K562 (cell line): ENCODE data around the gene DGCR6L.

ENCODE experiments used
- EZH2 ChIP-seq: IDR thresholded peaks from 2 replicates; pipeline ENCODE4 v1.6.1; 2012; ENCODE audit warnings: low read depth, mild to moderate bottlenecking, inconsistent platforms, low read length, borderline replicate concordance
- GATA2 ChIP-seq: sonication (generic); formaldehyde crosslinking; IDR thresholded peaks from 2 replicates; pipeline ENCODE4 v1.4.0; 2020; ENCODE audit warnings: mild to moderate bottlenecking, missing genetic modification reagents
- JUNB ChIP-seq: fragments of 450-650 bp; formaldehyde crosslinking; conservative IDR thresholded peaks from 2 replicates; pipeline ENCODE4 v1.4.0; 2020; ENCODE audit warnings: mild to moderate bottlenecking
- MYC ChIP-seq, 2 experiments: fragments of 250-450 bp in 1 of 2; sonication (Bioruptor Pico) in 1 of 2; IDR thresholded peaks; 2 replicates each; pipeline versions ENCODE4 v1.5.1 to v1.6.1; 2012 to 2021; ENCODE audit warnings: low read depth in 2 of 2, borderline replicate concordance in 1 of 2, improper control_type of control experiment in 1 of 2, low read length in 1 of 2, mild to moderate bottlenecking in 1 of 2, moderate library complexity in 1 of 2
- TEAD4 ChIP-seq, 2 experiments: sonication (generic) in 1 of 2; formaldehyde crosslinking in 1 of 2; IDR thresholded peaks; 2 replicates each; pipeline versions ENCODE4 v1.6.1 to v1.8.0; 2012 to 2022; ENCODE audit warnings: borderline replicate concordance in 1 of 2, inconsistent platforms in 1 of 2, low read length in 1 of 2, mild to moderate bottlenecking in 1 of 2, missing genetic modification reagents in 1 of 2
- YY1 ChIP-seq, 3 experiments: IDR thresholded peaks; 2 replicates each; pipeline ENCODE4 v1.6.1; 2011; ENCODE audit warnings: low read length in 2 of 3, mild to moderate bottlenecking in 2 of 3, moderate library complexity in 2 of 3, borderline replicate concordance in 1 of 3, control low read depth in 1 of 3, low read depth in 1 of 3; ENCODE audit not compliant: insufficient read depth in 3 of 3, insufficient replicate concordance in 2 of 3, control insufficient read depth in 1 of 3, insufficient read length in 1 of 3; ENCODE audit errors: extremely low read depth in 1 of 3
- TF ChIP-seq, protein P1 (sequence below): fragments of 450-650 bp; IDR thresholded peaks from 2 replicates; pipeline ENCODE4 v1.6.1; 2016; ENCODE audit warnings: antibody characterized with exemption
- TF ChIP-seq, protein P2 (sequence below), 2 experiments: fragments of 450-650 bp; formaldehyde crosslinking in 1 of 2; IDR thresholded peaks; 2 replicates each; pipeline versions ENCODE4 v1.4.0 to v1.6.1; 2014 to 2020; ENCODE audit warnings: mild to moderate bottlenecking in 2 of 2, borderline replicate concordance in 1 of 2, low read depth in 1 of 2
- TF ChIP-seq, protein P3 (sequence below): fragments of 250-450 bp; sonication (Bioruptor Pico); IDR thresholded peaks from 2 replicates; pipeline ENCODE4 v1.5.0; 2021

DNA sequence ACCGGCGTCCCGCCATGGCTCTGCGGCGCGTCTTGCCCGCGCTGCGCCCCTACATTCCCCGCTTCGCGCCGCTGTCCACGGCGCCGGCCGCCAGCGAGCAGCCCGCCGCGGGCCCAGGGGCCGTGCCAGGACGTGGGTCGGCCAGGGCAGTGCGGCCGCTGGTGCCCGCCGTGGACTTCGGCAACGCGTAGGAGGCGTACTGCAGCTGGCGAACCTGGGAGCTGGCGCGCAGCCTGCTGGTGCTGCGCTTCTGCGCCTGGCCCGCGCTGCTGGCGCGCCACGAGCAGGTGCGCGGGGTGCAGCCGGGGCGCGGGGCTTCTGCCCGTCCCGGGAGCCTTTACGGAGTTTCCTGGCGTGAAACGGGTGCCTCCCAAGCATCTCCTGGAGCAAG is 20.1 kb downstream of the DGCR6L start:
- peak; percentile 98 for TF ChIP-seq EZH2
- no peak for TF ChIP-seq TEAD4 (IDR thresholded peaks at IDR 0.05; ENCODE audit: low read length)
- no peak for TF ChIP-seq TEAD4 (CRISPR knock-in tag; IDR thresholded peaks at IDR 0.05; ENCODE audit: borderline replicate concordance)
- no peak for TF ChIP-seq GATA2 (CRISPR knock-in tag)
- TF ChIP-seq, protein P1, sequence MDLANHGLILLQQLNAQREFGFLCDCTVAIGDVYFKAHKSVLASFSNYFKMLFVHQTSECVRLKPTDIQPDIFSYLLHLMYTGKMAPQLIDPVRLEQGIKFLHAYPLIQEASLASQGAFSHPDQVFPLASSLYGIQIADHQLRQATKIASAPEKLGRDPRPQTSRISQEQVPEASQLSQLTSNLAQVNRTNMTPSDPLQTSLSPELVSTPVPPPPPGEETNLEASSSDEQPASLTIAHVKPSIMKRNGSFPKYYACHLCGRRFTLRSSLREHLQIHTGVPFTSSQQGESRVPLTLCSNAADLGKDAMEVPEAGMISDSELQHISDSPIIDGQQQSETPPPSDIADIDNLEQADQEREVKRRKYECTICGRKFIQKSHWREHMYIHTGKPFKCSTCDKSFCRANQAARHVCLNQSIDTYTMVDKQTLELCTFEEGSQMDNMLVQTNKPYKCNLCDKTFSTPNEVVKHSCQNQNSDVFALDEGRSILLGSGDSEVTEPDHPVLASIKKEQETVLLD, result no peak
- TF ChIP-seq MYC (IDR thresholded peaks at IDR 0.05; ENCODE audit: low read depth, low read length), result no peak
- TF ChIP-seq MYC (CRISPR knock-in tag; IDR thresholded peaks at IDR 0.05; ENCODE audit: borderline replicate concordance, low read depth), result no peak
- TF ChIP-seq, protein P2, sequence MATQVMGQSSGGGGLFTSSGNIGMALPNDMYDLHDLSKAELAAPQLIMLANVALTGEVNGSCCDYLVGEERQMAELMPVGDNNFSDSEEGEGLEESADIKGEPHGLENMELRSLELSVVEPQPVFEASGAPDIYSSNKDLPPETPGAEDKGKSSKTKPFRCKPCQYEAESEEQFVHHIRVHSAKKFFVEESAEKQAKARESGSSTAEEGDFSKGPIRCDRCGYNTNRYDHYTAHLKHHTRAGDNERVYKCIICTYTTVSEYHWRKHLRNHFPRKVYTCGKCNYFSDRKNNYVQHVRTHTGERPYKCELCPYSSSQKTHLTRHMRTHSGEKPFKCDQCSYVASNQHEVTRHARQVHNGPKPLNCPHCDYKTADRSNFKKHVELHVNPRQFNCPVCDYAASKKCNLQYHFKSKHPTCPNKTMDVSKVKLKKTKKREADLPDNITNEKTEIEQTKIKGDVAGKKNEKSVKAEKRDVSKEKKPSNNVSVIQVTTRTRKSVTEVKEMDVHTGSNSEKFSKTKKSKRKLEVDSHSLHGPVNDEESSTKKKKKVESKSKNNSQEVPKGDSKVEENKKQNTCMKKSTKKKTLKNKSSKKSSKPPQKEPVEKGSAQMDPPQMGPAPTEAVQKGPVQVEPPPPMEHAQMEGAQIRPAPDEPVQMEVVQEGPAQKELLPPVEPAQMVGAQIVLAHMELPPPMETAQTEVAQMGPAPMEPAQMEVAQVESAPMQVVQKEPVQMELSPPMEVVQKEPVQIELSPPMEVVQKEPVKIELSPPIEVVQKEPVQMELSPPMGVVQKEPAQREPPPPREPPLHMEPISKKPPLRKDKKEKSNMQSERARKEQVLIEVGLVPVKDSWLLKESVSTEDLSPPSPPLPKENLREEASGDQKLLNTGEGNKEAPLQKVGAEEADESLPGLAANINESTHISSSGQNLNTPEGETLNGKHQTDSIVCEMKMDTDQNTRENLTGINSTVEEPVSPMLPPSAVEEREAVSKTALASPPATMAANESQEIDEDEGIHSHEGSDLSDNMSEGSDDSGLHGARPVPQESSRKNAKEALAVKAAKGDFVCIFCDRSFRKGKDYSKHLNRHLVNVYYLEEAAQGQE (IDR thresholded peaks at IDR 0.05; ENCODE audit: borderline replicate concordance), result no peak
- TF ChIP-seq, protein P2 (CRISPR knock-in tag; IDR thresholded peaks at IDR 0.05; ENCODE audit: low read depth), result no peak
- TF ChIP-seq, protein P3, sequence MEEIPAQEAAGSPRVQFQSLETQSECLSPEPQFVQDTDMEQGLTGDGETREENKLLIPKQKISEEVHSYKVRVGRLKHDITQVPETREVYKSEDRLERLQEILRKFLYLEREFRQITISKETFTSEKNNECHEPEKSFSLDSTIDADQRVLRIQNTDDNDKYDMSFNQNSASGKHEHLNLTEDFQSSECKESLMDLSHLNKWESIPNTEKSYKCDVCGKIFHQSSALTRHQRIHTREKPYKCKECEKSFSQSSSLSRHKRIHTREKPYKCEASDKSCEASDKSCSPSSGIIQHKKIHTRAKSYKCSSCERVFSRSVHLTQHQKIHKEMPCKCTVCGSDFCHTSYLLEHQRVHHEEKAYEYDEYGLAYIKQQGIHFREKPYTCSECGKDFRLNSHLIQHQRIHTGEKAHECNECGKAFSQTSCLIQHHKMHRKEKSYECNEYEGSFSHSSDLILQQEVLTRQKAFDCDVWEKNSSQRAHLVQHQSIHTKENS (CRISPR knock-in tag), result no peak
- no peak for TF ChIP-seq JUNB (CRISPR knock-in tag)
- no peak for TF ChIP-seq YY1 (IDR thresholded peaks at IDR 0.05; ENCODE audit: borderline replicate concordance in 1 of 3, control insufficient read depth in 1 of 3, extremely low read depth in 1 of 3, insufficient read depth in 3 of 3, insufficient read length in 1 of 3, insufficient replicate concordance in 2 of 3, low read depth in 1 of 3, low read length in 2 of 3)
